HG02885 (cell line): ENCODE results near the gene SRA1.

ENCODE experiments used
- ATAC-seq: cut with Tn5 transposase; IDR thresholded peaks from one replicate; pipeline ENCODE4 v1.9.1; 2021; ENCODE audit warnings: mild to moderate bottlenecking; ENCODE audit not compliant: unreplicated experiment, poor library complexity

SRA1 gene

DNA sequence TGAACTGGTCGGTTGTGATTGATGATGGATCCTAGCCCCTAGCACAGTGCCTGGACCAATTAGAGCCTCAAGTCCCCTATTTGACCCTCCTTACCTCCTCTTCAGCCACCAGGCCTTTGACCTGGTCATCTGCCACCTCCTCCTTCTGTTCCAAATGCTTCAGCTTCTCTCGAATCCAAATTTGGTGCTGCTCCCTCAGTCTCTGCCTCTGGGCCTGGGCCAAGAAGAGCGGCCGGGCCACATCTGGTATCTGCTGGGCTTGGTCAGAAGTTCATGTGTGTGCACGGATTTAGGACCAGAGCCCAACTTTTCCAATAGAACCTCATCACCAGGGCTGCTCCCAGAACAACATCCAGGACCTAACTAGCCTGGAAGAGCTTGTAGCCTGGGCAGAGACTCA is 13.8 kb upstream of the SRA1 start:
- ATAC-seq = no peak

DNA sequence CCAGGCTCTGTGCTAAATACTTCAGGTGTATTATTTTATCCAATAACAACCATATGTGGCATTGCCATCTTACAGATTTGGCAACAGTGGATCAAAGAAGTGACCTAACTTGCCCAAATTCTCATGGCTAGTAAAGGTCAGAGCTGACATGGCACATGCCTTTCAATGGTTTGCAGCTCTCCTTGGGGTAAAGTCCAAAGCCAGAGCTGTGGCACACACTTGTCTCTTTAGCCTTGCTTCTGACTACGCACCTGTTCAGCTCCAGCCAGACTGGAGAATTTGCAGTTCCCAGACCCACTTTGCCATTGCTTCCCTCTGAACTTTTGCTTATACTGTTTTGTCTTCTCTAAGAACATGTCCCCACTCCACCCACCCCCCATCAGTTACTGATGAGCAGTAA is 13.2 kb upstream of the SRA1 start:
- no peak for ATAC-seq

DNA sequence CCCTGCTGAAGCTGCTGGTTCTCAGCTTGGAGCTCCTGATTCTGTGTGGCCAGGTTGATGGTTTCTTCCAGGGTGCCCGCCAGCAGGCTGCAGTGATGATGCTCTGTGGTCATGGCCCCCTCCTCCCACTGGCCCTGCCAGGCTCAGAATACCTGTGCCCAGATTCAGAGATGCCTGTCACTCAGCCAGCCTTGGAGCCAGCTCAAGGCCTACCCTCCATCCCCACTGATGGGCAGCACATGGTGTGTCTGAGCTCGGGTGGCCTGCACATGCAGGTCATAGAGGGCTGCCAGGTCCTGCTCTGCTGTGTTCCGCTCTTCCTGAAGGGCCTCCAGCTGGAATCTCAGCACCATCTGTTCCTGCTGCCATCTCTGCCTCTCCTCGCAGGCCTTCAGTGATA is 12.8 kb upstream of the SRA1 start:
- ATAC-seq = no peak

DNA sequence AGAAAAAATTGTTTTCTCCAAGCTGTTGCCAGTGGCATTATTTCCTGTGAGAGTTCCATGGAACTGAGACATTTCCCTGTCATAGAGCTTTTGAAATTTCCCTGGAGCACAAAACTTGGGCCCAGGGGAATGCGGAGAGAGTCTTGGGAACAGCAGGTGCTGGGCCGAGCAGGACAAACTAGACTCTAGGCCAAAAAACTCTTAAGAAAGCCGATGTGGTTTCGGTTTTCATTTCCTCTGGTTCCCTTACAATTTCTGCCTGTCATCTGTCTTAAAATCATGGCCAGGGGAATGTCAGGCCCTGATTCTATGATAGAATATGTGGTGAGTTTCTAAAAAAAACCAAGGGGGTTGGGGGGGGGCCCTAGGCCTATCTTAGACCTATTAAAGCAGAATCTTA is 11.9 kb upstream of the SRA1 start:
- ATAC-seq = no peak

DNA sequence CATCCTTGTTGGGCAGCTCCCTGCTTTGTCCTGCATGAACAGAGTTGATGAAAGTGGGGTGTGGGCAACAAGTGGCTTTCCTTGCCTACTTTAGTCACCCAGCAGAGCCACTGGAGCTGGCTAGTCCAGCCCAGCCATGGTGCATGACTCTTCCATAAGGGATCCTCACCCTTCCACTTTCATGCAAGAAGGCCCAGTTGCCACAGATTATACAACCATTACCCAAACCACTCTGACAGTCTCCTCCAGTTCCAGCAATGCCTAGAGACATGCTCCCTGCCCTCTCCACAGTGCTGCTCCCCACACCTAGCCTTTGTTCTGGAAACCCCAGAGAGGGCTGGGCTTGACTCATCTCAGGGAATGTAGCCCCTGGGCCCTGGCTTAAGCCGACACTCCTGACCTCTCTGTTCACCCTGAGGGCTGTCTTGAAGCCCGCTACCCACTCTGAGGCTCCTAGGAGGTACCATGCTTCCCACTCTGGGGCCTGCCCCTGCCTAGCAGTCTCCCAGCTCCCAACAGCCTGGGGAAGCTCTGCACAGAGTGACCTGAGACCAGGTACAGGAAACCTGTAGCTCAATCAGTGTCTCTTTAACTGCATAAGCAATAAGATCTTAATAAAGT is 11.3 kb upstream of the SRA1 start:
- ATAC-seq = no peak

DNA sequence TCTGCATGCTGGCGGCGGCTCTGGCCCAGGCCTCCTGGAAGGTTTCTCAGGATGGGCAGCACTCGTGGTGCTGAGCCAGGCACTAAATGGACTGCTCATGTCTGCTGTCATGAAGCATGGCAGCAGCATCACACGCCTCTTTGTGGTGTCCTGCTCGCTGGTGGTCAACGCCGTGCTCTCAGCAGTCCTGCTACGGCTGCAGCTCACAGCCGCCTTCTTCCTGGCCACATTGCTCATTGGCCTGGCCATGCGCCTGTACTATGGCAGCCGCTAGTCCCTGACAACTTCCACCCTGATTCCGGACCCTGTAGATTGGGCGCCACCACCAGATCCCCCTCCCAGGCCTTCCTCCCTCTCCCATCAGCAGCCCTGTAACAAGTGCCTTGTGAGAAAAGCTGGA is 10.6 kb upstream of the SRA1 start:
- no peak for ATAC-seq

DNA sequence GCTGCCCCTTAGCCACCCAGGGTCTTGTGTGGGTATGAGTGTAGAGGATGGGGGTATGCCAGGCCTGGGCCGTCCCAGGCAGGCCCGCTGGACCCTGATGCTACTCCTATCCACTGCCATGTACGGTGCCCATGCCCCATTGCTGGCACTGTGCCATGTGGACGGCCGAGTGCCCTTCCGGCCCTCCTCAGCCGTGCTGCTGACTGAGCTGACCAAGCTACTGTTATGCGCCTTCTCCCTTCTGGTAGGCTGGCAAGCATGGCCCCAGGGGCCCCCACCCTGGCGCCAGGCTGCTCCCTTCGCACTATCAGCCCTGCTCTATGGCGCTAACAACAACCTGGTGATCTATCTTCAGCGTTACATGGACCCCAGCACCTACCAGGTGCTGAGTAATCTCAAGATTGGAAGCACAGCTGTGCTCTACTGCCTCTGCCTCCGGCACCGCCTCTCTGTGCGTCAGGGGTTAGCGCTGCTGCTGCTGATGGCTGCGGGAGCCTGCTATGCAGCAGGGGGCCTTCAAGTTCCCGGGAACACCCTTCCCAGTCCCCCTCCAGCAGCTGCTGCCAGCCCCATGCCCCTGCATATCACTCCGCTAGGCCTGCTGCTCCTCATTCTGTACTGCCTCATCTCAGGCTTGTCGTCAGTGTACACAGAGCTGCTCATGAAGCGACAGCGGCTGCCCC is 10.0 kb upstream of the SRA1 start:
- no peak for ATAC-seq

DNA sequence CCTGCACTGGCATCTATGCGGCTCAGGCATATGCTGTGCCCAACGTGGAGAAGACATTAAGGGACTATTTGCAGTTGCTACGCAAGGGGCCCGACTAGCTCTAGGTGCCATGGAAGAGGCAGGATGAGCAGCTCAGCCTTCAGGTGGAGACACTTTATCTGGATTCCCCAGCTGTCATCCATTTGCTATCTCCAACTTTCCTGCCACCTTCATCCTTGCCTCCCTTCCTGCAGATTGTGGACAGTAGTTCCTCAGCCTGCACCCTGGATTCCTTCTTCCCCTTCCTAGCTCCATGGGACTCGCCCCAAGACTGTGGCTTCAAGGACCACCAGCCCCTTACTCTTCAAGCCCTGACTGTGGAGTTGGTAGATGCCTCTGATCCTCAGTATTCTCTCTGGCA is 9.4 kb upstream of the SRA1 start:
- no peak for ATAC-seq

DNA sequence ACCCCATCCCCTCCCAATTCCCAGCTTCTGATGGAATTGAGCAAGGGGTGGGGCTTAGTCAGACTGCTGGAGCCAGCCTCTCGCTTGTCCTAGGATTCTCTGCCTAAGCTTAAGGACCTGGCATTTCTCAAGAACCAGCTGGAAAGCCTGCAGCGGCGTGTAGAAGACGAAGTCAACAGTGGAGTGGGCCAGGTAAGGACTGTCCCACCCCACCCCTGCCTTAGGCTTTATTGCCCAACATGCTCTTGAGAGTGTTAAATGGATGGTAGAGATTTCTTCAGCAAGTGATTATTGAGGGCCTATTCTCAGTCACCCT is 8.5 kb upstream of the SRA1 start:
- no peak for ATAC-seq

DNA sequence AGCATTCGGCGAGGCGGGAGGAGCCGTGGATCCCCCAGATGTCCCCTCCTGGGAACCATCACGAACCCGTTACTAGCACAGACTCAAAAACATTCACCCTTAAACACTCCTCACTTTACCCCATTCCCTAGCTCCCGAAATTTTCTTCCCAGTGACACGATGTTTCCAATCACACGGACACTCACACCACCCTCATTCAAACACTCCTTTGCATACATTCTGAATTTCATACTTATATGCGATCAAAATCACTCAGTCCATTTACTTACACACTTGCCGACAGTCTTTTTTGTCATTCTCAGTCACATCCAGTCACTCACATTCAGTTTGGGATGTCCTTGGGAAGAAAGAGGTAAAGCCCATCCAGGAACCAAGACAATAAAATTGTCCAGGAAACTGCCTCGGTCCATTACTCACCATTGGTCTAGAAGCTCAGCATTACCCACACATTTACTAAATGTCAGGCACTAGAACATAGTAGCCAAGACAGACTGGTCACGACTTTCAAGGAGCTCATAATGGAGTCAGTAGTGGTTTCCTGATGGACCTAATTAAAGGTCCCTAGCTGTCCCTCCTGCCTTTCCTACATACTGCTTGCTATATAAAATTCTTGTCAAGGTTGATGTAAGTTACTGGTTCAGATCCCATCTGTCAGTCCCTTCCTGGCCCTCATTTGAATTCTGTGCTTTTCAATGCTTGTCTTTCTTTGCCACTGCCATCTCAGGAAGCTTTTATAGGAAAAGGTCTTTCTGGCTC is 7.9 kb upstream of the SRA1 start:
- ATAC-seq = peak; percentile 2

DNA sequence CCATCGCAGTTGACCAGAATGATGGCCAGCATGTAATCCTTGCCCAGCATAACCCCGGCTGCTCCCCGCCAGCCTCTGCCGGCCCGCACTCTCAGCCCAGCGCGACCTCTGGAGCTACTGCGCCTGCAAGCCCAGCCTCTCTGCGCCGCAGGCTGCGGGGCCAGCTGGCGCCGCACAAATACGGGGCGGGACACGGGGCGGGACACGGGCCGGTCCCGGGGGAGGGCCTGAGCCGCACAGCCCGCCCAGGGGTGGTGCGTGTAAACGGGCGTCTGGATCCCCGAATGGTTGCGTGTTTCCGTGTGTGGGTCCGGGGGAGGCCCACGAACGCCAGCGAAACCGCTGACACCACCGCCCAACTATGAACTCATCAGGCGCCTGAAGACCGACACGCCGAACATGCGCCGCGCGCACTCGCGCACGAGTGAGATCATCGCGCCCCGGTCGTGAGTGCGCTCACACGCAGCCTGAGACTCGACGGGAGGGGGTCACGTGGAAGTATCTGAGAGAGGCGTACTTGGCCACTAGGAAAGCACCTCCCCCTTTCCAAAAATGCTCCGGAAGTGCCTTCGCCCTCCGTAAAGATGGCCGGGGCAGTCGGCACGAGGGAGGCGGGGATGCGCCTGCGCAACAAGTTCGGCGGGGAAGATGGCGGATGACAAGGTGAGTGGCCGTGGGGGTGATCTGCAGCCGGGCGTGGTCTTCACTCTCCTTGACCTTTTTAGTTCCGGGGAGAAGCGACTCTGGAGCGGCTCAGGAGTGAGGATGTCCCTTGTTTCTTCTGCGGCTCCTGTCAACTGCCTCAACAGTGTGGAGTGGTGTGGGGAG is 7.1 kb upstream of the SRA1 start, which contains the start of the genes APBB3 and SLC35A4:
Gene APBB3, minus strand, starts transcription at position 403 of the 828 bp plus-strand sequence. Its CDS starts 353 bp downstream, at position 50.
Gene SLC35A4, plus strand, starts transcription at position 633 of the 828 bp plus-strand sequence. CDS start 2,342 bp downstream, outside the sequence.
- ATAC-seq = peak; percentile 88

DNA sequence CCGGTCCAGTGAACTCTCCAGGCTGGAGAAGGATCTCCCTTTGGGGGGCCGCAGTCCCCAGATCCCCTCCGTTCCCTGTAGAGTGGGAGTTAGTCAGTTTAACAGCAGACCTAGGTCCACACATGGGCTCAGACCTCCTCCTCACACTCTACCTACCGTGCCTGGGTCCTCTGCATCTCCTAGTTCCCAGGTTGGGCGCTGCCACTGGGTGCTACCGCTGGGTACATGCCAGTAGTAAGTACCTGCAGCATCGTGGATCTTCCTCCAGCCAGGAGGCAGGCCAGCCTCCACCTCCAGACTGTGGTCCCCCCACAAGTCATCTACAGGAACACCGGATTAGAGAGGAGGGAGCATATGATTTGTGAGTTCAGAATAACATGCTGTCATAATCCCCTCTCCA is 6.3 kb upstream of the SRA1 start:
- no peak for ATAC-seq

DNA sequence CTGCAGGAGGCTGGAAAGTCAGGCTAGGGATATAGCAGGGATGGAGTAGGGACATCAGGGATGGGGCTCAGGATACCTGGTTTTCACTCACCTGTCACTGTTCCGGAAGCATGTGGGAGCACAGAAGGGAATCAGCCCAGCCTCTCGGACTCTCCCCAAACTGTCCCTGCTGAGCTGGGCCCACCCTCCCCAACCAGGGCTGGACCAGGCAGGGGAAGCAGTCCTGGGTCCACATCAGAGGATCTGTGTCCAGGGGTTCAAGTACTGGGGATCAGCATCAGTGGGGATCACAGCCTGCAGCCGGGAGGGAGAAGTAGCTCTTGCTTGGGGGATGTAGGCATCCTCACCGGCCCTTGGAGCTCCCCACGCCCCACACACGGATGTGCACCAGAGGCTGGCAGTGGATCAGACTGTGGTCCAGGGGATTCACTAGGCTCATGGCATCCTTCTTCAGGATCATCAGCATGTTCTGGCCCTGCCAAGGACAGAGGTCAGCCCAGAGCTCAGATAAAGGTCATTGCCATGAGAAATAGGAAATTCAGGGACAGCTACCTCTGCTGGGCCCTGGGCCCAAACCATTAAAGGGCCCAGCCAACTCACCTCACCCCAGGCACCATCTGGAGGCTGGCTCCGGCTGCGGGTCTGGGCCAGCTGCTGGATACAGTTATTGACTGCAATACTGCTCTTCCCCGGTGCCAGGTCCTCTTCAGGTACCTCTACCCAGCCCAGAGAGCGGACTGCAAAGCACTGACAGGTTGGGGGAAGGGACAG is 4.7 kb upstream of the SRA1 start:
- no peak for ATAC-seq

DNA sequence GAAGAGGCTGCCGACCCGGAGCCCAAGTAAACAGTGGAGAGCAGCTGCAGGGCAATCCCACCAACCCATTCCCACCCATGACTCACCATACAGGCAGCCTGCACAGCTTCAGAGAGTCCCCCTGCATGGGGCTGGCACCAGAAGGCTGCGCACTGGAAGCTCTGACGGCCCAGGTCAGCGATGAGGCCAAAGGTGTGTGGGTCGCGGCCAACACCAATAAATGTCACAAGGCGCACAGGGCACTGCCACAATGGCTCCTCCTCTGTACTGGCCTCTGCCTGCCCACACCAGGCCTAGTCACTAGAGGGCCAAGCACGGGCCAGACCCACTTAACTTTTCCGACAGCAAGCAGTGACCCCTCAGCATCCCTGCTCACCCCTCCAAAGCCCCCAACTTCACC is 3.0 kb upstream of the SRA1 start:
- ATAC-seq = no peak

DNA sequence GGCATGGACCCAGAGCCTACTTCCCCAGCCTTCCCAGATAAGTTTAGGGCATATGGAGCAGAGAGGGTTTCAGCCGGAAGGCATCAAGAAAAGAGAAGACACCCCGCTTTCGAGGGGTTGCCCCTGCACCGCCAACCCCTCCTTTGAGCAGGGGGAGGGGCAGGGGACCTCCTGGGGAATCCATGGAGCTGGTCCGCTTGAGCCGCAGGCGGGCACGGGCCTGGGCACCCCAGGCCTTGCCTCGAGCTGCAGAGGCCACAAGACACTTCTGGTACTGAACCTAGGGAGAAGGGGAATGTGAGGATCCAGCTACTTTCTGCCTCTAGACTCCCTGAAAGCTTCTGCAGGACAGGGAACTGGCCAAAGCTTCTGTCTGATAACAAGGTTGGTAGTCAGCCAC is 1.3 kb upstream of the SRA1 start:
- no peak for ATAC-seq

DNA sequence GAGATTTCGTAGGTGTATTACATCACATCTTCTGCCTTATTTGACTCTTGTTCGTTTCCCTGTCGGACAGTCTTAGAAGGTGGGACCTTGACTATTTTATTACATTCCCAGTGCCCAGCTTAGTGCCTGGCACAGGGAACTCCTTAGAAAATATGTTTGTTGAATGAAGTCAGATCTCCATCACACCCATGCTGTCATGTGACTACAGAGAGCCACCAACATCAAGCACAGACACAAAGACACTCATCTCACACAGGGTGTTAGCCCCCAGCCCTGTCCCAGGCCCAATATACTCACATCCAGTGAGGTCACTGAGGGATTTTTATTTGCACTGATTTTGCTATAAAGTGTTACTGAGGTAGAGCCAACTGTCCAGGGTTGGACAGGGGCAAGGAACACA is 692 bp upstream of the SRA1 start:
- no peak for ATAC-seq

DNA sequence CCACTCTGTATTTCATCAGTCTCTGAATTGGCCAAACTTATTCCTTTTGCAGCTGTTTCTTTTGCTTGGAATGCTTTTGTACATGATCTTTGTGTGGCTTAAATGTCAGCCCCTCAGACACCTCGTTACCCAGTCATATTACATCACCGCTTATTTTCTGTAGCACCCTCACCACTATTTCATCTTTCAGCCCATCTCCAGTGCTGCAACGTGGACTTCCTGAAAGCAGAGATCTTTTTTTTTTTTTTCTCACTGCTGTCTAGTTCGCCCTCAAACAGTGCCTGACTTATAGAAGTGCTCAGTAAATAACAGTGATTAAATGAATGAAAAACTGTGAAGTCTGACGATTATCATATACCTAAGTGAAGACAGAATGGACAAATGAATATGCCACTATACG is 835 bp downstream of the SRA1 start:
- no peak for ATAC-seq

DNA sequence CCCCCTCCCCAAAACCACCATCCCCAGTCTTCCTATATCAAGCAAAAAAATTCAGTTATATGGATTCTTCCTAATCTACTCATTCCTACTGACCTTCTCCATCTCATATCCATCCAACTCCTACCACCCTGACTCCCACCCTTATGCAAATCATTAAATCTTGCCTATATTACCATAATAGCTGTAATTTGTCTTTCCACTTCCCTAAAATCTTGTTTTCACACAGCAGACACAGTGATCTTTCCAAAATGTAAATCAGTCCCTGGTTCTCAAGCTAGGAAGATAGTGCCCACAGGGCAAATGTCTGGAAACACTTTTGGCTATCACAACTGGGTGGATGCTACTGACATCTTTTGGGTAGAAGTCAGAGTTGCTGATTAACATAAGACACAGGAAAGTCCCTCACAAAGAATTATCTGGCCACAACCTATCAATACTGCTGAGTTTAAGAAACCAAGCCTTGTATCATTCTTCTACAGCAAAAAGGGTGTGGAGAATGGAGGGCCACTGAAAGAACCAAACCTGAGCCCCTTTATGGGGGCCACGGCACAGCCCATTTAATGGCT is 1.4 kb downstream of the SRA1 start:
- no peak for ATAC-seq

DNA sequence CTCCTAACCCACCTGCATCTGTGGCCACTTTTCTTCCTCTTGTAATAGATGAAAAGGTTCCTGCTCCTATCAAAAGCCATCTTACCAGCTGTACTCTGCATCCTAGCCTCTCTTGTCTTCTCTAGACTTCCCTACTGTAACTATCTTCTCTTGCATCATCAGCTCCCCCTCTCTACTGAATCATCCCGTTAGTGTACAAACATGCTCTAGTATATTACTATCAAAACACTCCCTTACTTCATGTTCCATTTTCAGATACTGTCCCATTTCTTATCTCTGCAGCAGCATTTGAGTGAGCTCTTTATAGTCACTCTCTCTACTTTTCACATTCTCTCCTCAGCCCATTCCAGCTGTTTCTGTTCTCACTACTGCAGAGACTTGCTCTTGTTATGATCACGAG is 2.8 kb downstream of the SRA1 start:
- no peak for ATAC-seq

DNA sequence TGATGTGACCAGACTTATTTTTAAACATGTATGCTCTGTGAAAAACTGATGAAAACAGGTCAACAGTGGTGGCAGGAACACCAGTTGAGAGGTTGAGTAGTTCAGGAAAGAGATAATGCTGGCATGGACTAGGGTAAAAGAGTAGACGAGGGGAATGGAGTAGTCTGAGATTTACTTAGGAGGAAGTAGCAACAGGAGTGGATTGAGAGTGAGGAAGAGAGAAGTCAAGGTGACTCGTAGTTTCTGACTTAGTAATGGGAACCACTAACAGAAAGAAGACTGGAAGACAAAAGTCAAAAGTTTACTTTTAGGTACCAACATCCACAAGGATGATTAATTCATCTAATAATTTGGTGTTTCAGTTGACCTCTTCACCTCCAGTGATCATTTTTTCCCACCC is 3.6 kb downstream of the SRA1 start:
- no peak for ATAC-seq
